ENCODE results near the gene RARG.

Gene RARG

DNA sequence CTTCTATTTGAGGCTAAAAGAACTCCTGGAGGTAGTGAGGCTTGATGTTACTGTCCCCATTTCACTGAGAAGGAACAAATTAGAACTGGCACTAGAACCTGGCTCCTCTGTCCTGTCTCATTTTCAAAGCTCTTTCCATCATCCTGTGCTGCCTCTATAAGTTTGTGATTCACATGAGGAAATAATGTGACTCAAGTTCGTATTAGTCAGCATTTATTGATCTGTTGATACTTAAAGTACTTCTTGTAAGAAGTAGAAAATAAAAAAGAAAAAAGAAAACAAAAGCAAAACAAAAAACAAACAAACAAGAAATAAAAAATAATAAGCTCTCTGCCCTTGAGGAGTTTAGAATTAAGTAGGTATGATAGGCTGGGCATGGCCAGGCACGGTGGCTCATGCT, 33.8 kb upstream of the RARG start:
- H3K4me1 ChIP-seq (ENCODE audit: control insufficient read depth, insufficient read depth, low read length, poor library complexity, severe bottlenecking), result peaks cover 16% of the 10 kb centered on the region
- no peaks in the 10 kb centered on the region for H3K9me3 ChIP-seq (ENCODE audit: control insufficient read depth, low read length)
- WGBS, 2 experiments (ENCODE audit: insufficient coverage in 2 of 2), result 86 to 100% methylated on average over 1 of the region's 2 CpGs

DNA sequence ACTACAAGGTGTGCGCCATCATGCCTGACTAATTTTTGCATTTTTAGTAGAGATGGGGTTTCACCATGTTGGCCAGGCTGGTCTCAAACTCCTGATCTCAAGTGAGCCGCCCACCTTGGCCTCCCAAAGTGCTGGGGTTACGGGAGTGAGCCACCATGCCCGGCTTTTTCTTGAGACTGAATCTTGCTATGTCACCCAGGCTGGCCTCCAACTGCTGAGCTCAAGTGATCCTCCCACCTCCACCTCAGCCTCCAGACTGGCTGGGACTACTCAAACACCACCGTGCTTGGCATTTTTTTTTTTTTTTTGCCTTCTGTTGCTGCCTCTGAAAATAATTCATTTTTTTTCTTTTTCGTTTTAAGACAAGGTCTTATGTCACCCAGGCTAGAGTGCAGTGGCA, 27.9 kb upstream of the RARG start:
- H3K4me1 ChIP-seq (ENCODE audit: control insufficient read depth, insufficient read depth, low read length, poor library complexity, severe bottlenecking), result no peaks in the 10 kb centered on the region
- H3K27ac ChIP-seq (ENCODE audit: low read depth, low read length, severe bottlenecking), result no peak overlapping the region
- no peak overlapping the region for H3K4me3 ChIP-seq (ENCODE audit: extremely low read depth, insufficient read depth, low read length, poor library complexity, severe bottlenecking)
- H3K36me3 ChIP-seq (ENCODE audit: control insufficient read depth, insufficient read depth, low read length), result peaks cover 3% of the 10 kb centered on the region
- no peaks in the 10 kb centered on the region for H3K9me3 ChIP-seq (ENCODE audit: control insufficient read depth, low read length)
- 78 to 94% methylated on average over 4 to 5 of the region's 6 CpGs for WGBS, 2 experiments (ENCODE audit: insufficient coverage in 2 of 2)

More for the DNA sequence above, 33.8 kb upstream of the RARG start:
- Histone ChIP-seq H3K4me3 (ENCODE audit: extremely low read depth, insufficient read depth, low read length, poor library complexity, severe bottlenecking) (no peak overlapping the region), H3K27ac (ENCODE audit: low read depth, low read length, severe bottlenecking) (no peak overlapping the region), H3K36me3 (ENCODE audit: control insufficient read depth, insufficient read depth, low read length) (peaks cover 19% of the 10 kb centered on the region)

GRCh38 chr12:53258541-53259539, 26.8 kb upstream of the RARG start:
- 83 to 89% methylated on average over 4 to 6 of the region's 7 CpGs for WGBS, 2 experiments (ENCODE audit: insufficient coverage in 2 of 2)
- H3K9me3 ChIP-seq (ENCODE audit: control insufficient read depth, low read length), result no peaks in the 10 kb centered on the region
- H3K27ac ChIP-seq (ENCODE audit: low read depth, low read length, severe bottlenecking), result no peak overlapping the region
- peaks cover 12% of the 10 kb centered on the region for H3K36me3 ChIP-seq (ENCODE audit: control insufficient read depth, insufficient read depth, low read length)
- no peaks in the 10 kb centered on the region for H3K4me1 ChIP-seq (ENCODE audit: control insufficient read depth, insufficient read depth, low read length, poor library complexity, severe bottlenecking)
- H3K4me3 ChIP-seq (ENCODE audit: extremely low read depth, insufficient read depth, low read length, poor library complexity, severe bottlenecking), result no peak overlapping the region

DNA sequence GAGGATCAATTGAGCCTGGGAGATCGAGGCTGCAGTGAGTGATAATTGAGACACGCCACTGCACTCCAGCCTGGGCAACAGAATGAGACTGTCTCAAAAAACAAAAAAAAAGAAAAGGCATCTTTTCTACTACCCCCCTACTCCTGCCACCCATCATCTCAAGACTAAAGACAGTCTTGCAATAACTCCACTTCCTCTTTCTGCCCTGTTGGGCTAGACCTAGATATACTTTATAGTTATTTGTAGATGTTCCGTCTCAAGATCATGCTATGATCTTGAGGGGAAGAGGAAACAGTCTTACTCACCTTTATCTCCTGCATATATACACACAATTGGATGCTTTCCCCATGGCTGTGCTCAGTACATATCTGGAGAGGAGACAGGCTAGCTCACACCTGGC, 24.0 kb upstream of the RARG start:
- Histone ChIP-seq H3K4me3 (ENCODE audit: extremely low read depth, insufficient read depth, low read length, poor library complexity, severe bottlenecking) (no peak overlapping the region), H3K36me3 (ENCODE audit: control insufficient read depth, insufficient read depth, low read length) (peaks cover 22% of the 10 kb centered on the region), H3K9me3 (ENCODE audit: control insufficient read depth, low read length) (no peaks in the 10 kb centered on the region), H3K4me1 (ENCODE audit: control insufficient read depth, insufficient read depth, low read length, poor library complexity, severe bottlenecking) (peaks cover 5% of the 10 kb centered on the region), H3K27ac (ENCODE audit: low read depth, low read length, severe bottlenecking) (no peak overlapping the region)
- WGBS, 2 experiments (ENCODE audit: insufficient coverage in 2 of 2), result 85% methylated on average over 2 of the region's 3 CpGs; no CpG with 5 or more reads in 1 of the 2 experiments

DNA sequence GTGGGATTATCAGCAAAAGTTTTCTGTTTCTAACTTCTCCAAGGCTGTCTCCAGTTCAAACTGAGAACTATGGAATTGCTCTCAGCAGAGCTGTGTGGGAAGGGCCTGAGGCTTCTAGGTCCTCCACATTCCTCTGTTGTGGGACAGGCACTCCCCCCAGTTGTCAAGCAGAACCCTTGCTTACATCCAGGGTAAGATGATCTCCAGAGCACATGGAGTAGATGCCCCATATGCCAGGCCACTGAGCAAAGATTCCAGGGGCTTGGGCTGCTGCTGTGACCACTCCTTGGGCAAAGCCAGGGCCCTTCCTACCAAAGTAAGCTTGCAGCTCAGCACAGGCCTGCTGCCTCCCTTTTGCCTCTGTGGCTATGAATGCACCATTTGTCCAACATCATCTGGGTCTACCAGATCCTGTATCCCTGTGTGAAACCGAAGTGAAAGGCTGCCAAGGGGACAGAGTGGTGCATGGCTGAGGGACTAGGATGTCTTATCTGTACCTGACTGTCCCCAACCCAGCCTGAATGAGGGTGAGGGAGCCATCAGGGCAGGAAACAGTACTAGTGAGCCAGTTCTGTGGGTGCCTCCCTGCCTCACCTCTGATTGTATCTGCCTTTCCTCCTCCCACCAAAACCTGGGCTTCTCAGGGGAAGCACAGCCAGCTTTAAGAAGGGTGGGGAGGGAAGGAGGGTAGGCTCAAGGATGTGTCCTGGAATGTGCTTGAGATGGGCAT, 23.0 kb upstream of the RARG start:
- H3K27ac ChIP-seq (ENCODE audit: low read depth, low read length, severe bottlenecking), result no peak overlapping the region
- no peaks in the 10 kb centered on the region for H3K9me3 ChIP-seq (ENCODE audit: control insufficient read depth, low read length)
- 90 to 100% methylated on average over 1 of the region's 1 CpG for WGBS, 2 experiments (ENCODE audit: insufficient coverage in 2 of 2)
- H3K36me3 ChIP-seq (ENCODE audit: control insufficient read depth, insufficient read depth, low read length), result peaks cover 22% of the 10 kb centered on the region
- H3K4me1 ChIP-seq (ENCODE audit: control insufficient read depth, insufficient read depth, low read length, poor library complexity, severe bottlenecking), result peaks cover 5% of the 10 kb centered on the region
- no peak overlapping the region for H3K4me3 ChIP-seq (ENCODE audit: extremely low read depth, insufficient read depth, low read length, poor library complexity, severe bottlenecking)

- 96 to 97% methylated on average over 13 of the region's 13 CpGs for WGBS, 2 experiments (ENCODE audit: insufficient coverage in 2 of 2)
These were observed 21.3 kb upstream of the RARG start for GRCh38 chr12:53253298-53253697.

GRCh38 chr12:53252349-53252916, 20.4 kb upstream of the RARG start:
- Histone ChIP-seq H3K4me1 (ENCODE audit: control insufficient read depth, insufficient read depth, low read length, poor library complexity, severe bottlenecking) (peaks cover 5% of the 10 kb centered on the region), H3K27ac (ENCODE audit: low read depth, low read length, severe bottlenecking) (peak overlapping the region; percentile 60), H3K4me3 (ENCODE audit: extremely low read depth, insufficient read depth, low read length, poor library complexity, severe bottlenecking) (peak overlapping the region; percentile 81), H3K36me3 (ENCODE audit: control insufficient read depth, insufficient read depth, low read length) (peaks cover 22% of the 10 kb centered on the region), H3K9me3 (ENCODE audit: control insufficient read depth, low read length) (no peaks in the 10 kb centered on the region)
- WGBS, 2 experiments (ENCODE audit: insufficient coverage in 2 of 2), result 18 to 19% methylated on average over 9 to 15 of the region's 19 CpGs

More at GRCh38 chr12:53253298-53253697, 21.3 kb upstream of the RARG start:
- Histone ChIP-seq H3K9me3 (ENCODE audit: control insufficient read depth, low read length) (no peaks in the 10 kb centered on the region), H3K4me1 (ENCODE audit: control insufficient read depth, insufficient read depth, low read length, poor library complexity, severe bottlenecking) (peaks cover 5% of the 10 kb centered on the region), H3K4me3 (ENCODE audit: extremely low read depth, insufficient read depth, low read length, poor library complexity, severe bottlenecking) (no peak overlapping the region), H3K36me3 (ENCODE audit: control insufficient read depth, insufficient read depth, low read length) (peaks cover 22% of the 10 kb centered on the region), H3K27ac (ENCODE audit: low read depth, low read length, severe bottlenecking) (no peak overlapping the region)

DNA sequence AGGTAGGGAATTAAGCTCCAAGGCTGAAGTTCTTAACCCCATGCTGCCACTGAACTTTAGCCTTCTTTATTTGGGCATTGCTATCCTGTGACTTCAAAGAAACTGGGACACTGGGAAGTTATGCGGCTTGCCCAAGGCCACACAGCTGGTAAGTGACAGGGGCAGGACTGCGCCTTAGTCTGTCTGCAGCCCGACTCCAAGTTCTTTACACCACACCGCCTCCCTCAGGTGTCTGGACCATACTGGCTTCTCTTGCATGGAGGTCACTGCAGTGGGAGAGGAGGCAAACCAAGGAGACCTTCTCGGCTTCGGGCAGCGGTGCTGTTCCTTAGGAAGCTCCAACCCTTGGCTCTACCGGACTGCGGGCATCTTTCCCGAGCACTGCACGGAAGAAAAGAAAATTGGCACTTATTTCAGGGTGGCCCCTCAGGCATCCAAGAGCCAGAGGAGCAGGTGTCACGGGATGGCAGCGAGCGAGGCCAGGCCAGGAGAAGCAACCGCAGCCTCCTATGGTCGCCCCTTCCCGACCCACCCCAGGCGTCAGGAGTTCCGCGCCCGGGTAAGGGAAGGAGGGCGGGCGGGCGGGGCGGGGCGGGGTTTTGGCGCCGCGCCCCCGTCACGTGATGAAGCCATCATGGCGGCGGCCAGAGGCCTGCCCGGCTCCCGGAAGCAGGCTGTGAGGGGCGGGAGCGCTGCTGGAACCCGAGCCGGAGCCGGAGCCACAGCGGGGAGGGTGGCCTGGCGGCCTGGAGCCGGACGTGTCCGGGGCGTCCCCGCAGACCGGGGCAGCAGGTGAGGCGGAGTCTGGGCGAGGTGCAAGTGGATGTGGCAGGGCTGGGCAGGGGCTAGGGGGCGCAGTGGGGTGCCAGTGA, 19.7 kb upstream of the RARG start:
- Histone ChIP-seq H3K36me3 (ENCODE audit: control insufficient read depth, insufficient read depth, low read length) (peaks cover 22% of the 10 kb centered on the region), H3K4me1 (ENCODE audit: control insufficient read depth, insufficient read depth, low read length, poor library complexity, severe bottlenecking) (peaks cover 5% of the 10 kb centered on the region), H3K9me3 (ENCODE audit: control insufficient read depth, low read length) (no peaks in the 10 kb centered on the region), H3K27ac (ENCODE audit: low read depth, low read length, severe bottlenecking) (peak overlapping the region; percentile 74), H3K4me3 (ENCODE audit: extremely low read depth, insufficient read depth, low read length, poor library complexity, severe bottlenecking) (peak overlapping the region; percentile 81)
- 1 to 3% methylated on average over 18 to 36 of the region's 51 CpGs for WGBS, 2 experiments (ENCODE audit: insufficient coverage in 2 of 2)

- Histone ChIP-seq H3K27ac (ENCODE audit: low read depth, low read length, severe bottlenecking) (no peak overlapping the region), H3K4me1 (ENCODE audit: control insufficient read depth, insufficient read depth, low read length, poor library complexity, severe bottlenecking) (no peaks in the 10 kb centered on the region), H3K36me3 (ENCODE audit: control insufficient read depth, insufficient read depth, low read length) (no peaks in the 10 kb centered on the region), H3K4me3 (ENCODE audit: extremely low read depth, insufficient read depth, low read length, poor library complexity, severe bottlenecking) (no peak overlapping the region), H3K9me3 (ENCODE audit: control insufficient read depth, low read length) (no peaks in the 10 kb centered on the region)
- WGBS, 2 experiments (ENCODE audit: insufficient coverage in 2 of 2), result 83 to 100% methylated on average over 1 to 2 of the region's 3 CpGs
These were observed 13.3 kb upstream of the RARG start for GRCh38 chr12:53245286-53245685.

DNA sequence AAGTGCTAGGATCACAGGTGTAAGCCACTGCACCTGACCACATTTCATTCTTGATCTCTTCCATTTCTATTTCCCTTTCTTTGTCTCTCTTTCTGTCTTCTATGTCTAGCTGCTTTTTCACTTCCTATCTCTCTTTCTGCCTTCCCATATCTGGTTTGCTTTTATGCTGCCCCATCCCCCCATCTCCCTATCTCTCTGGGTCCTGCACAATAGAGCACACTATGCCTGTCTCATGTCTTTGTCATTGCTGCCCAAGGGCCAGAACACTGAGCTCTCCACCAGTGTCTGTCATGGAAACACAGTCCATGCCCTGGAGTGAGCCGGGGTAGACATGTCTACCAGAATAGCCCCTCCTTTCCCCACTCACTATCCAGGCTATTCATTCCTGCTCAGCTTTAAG, 12.3 kb upstream of the RARG start:
- Histone ChIP-seq H3K27ac (ENCODE audit: low read depth, low read length, severe bottlenecking) (peak overlapping the region; percentile 54), H3K4me3 (ENCODE audit: extremely low read depth, insufficient read depth, low read length, poor library complexity, severe bottlenecking) (no peak overlapping the region), H3K36me3 (ENCODE audit: control insufficient read depth, insufficient read depth, low read length) (no peaks in the 10 kb centered on the region), H3K9me3 (ENCODE audit: control insufficient read depth, low read length) (no peaks in the 10 kb centered on the region), H3K4me1 (ENCODE audit: control insufficient read depth, insufficient read depth, low read length, poor library complexity, severe bottlenecking) (no peaks in the 10 kb centered on the region)
- WGBS, 2 experiments (ENCODE audit: insufficient coverage in 2 of 2), result 50 to 100% methylated on average over 1 of the region's 1 CpG

Measured in mesodermal cell (in vitro differentiated cells).